ENCODE results near the gene TMEM117.

The TMEM117 gene

GRCh38 chr12:43812057-43812456 is 23.8 kb upstream of the TMEM117 start:
- H3K4me2 ChIP-seq (ENCODE audit: low read length): no peak overlapping the region
- H3K79me2 ChIP-seq (ENCODE audit: control insufficient read depth, low read length): no peaks in the 10 kb centered on the region
- H3K27me3 ChIP-seq (ENCODE audit: control insufficient read depth, low read length): no peaks in the 10 kb centered on the region
- H3K36me3 ChIP-seq (ENCODE audit: control insufficient read depth, low read length): no peaks in the 10 kb centered on the region
- no peaks in the 10 kb centered on the region for H3K9me2 ChIP-seq (replicated peaks; ENCODE audit: control insufficient read depth, low read length)
- H3K27ac ChIP-seq (ENCODE audit: low read depth, low read length): no peak overlapping the region
- H3K4me3 ChIP-seq (ENCODE audit: low read length): no peak overlapping the region
- no peaks in the 10 kb centered on the region for H4K20me1 ChIP-seq (ENCODE audit: control insufficient read depth, insufficient read depth, low read depth, low read length)
- peaks cover 7% of the 10 kb centered on the region for H3K4me1 ChIP-seq (ENCODE audit: control insufficient read depth, low read length)
- H3F3A ChIP-seq (ENCODE audit: control insufficient read depth, insufficient read depth): no peaks in the 10 kb centered on the region
- H3K9me3 ChIP-seq (ENCODE audit: control insufficient read depth, insufficient read depth, low read length): no peaks in the 10 kb centered on the region
- no peak for TF ChIP-seq CTCF (IDR thresholded peaks at IDR 0.05; ENCODE audit: low read depth, low read length, poor library complexity, severe bottlenecking)
- no peak for TF ChIP-seq EZH2phosphoT487 (IDR thresholded peaks at IDR 0.05; ENCODE audit: borderline replicate concordance, low read length)

GRCh38 chr12:43812926-43813325 is 23.0 kb upstream of the TMEM117 start:
- H3K4me1 ChIP-seq (ENCODE audit: control insufficient read depth, low read length): no peaks in the 10 kb centered on the region
- no peak for TF ChIP-seq CTCF (IDR thresholded peaks at IDR 0.05; ENCODE audit: low read depth, low read length, poor library complexity, severe bottlenecking)
- no peak for TF ChIP-seq EZH2phosphoT487 (IDR thresholded peaks at IDR 0.05; ENCODE audit: borderline replicate concordance, low read length)
- H3K36me3 ChIP-seq (ENCODE audit: control insufficient read depth, low read length): no peaks in the 10 kb centered on the region
- H3K4me3 ChIP-seq (ENCODE audit: low read length): no peak overlapping the region
- H3K27me3 ChIP-seq (ENCODE audit: control insufficient read depth, low read length): no peaks in the 10 kb centered on the region
- no peak overlapping the region for H3K4me2 ChIP-seq (ENCODE audit: low read length)
- H3K9me2 ChIP-seq (replicated peaks; ENCODE audit: control insufficient read depth, low read length): no peaks in the 10 kb centered on the region
- no peaks in the 10 kb centered on the region for H3K79me2 ChIP-seq (ENCODE audit: control insufficient read depth, low read length)
- H4K20me1 ChIP-seq (ENCODE audit: control insufficient read depth, insufficient read depth, low read depth, low read length): no peaks in the 10 kb centered on the region
- H3K9me3 ChIP-seq (ENCODE audit: control insufficient read depth, insufficient read depth, low read length): no peaks in the 10 kb centered on the region
- no peak overlapping the region for H3K27ac ChIP-seq (ENCODE audit: low read depth, low read length)
- no peaks in the 10 kb centered on the region for H3F3A ChIP-seq (ENCODE audit: control insufficient read depth, insufficient read depth)

- Histone ChIP-seq H3K4me1 (ENCODE audit: control insufficient read depth, low read length) (no peaks in the 10 kb centered on the region), H3K27me3 (ENCODE audit: control insufficient read depth, low read length) (no peaks in the 10 kb centered on the region), H3K9me2 (replicated peaks; ENCODE audit: control insufficient read depth, low read length) (no peaks in the 10 kb centered on the region), H3K4me2 (ENCODE audit: low read length) (no peak overlapping the region), H4K20me1 (ENCODE audit: control insufficient read depth, insufficient read depth, low read depth, low read length) (no peaks in the 10 kb centered on the region), H3K27ac (ENCODE audit: low read depth, low read length) (no peak overlapping the region), H3K9me3 (ENCODE audit: control insufficient read depth, insufficient read depth, low read length) (no peaks in the 10 kb centered on the region), H3K79me2 (ENCODE audit: control insufficient read depth, low read length) (no peaks in the 10 kb centered on the region), H3K36me3 (ENCODE audit: control insufficient read depth, low read length) (no peaks in the 10 kb centered on the region), H3K4me3 (ENCODE audit: low read length) (no peak overlapping the region), H3F3A (ENCODE audit: control insufficient read depth, insufficient read depth) (no peaks in the 10 kb centered on the region)
- no peak for TF ChIP-seq CTCF (IDR thresholded peaks at IDR 0.05; ENCODE audit: low read depth, low read length, poor library complexity, severe bottlenecking)
- no peak for TF ChIP-seq EZH2phosphoT487 (IDR thresholded peaks at IDR 0.05; ENCODE audit: borderline replicate concordance, low read length)
Measured at GRCh38 chr12:43815416-43815815, 20.5 kb upstream of the TMEM117 start.

GRCh38 chr12:43816168-43816567 is 19.7 kb upstream of the TMEM117 start:
- Histone ChIP-seq H3K27me3 (ENCODE audit: control insufficient read depth, low read length) (no peaks in the 10 kb centered on the region), H3K27ac (ENCODE audit: low read depth, low read length) (no peak overlapping the region), H3F3A (ENCODE audit: control insufficient read depth, insufficient read depth) (no peaks in the 10 kb centered on the region), H3K4me3 (ENCODE audit: low read length) (no peak overlapping the region), H4K20me1 (ENCODE audit: control insufficient read depth, insufficient read depth, low read depth, low read length) (no peaks in the 10 kb centered on the region), H3K4me1 (ENCODE audit: control insufficient read depth, low read length) (no peaks in the 10 kb centered on the region), H3K36me3 (ENCODE audit: control insufficient read depth, low read length) (no peaks in the 10 kb centered on the region), H3K4me2 (ENCODE audit: low read length) (no peak overlapping the region), H3K9me3 (ENCODE audit: control insufficient read depth, insufficient read depth, low read length) (no peaks in the 10 kb centered on the region), H3K79me2 (ENCODE audit: control insufficient read depth, low read length) (no peaks in the 10 kb centered on the region), H3K9me2 (replicated peaks; ENCODE audit: control insufficient read depth, low read length) (no peaks in the 10 kb centered on the region)
- no peak for TF ChIP-seq EZH2phosphoT487 (IDR thresholded peaks at IDR 0.05; ENCODE audit: borderline replicate concordance, low read length)
